ENCODE results near the gene WRAP53.

Gene WRAP53

DNA sequence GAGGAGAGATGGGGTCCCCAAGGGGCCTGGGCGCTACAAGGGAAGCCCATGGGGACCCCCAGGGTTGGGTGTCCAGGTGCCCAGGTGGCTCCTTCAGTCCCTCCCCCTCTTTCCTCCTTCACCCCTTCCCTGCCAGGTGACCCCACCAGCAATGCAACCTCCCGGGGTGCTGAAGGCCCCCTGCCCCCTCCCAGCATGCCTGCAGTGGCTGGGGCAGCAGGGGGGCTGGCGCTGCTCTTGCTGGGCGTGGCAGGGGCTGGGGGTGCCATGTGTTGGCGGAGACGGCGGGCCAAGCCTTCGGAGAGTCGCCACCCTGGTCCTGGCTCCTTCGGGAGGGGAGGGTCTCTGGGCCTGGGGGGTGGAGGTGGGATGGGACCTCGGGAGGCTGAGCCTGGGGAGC is 20.8 kb downstream of the WRAP53 start:
- DNase-seq (ENCODE audit: low read depth), result no peak

DNA sequence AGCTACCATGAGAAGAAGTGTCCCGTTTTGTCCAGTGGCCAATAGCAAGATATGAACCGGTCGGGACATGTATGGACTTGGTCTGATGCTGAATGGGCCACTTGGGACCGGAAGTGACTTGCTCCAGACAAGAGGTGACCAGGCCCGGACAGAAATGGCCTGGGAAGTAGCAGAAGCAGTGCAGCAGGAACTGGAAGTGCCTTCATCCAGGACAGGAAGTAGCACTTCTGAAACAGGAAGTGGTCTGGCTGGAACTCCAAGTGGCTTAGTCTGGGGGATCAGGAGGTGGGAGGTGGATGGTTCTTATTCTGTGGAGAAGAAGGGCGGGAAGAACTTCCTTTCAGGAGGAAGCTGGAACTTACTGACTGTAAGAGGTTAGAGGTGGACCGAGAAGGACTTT is 22.0 kb downstream of the WRAP53 start:
- no peak for DNase-seq (ENCODE audit: low read depth)

DNA sequence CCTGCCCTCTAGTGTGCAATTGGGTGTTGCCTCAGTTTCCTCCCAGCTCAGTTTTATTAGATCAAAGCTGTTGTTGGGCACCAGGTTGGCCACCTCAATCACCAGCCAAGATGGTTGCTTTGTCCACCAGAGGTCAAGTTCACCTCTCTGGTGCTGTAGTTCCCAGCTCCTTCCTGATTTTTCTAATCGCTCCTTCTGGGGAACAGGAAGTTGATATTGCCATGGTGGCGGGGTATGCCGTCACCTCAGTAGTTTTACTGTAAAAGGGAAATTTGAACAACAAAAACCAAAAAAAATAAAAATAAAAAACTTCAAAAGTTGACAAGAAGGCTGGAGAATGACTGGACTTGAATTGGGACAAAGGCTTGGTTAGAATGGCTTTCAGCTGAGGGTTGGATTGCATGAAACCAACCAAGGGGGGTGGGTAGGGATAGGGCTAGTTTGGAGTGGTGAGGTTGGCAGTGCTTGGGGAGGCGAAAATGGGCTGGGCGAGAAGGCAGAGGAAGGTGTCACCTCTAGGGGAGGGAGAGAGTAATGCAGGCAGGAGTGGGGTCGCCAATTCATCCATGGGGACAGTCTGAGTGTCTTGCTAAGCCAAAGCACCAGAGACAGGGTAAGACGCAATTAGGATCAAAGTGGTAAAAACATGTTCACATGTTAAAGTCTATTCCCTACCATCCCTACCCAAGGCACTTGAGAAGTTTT is 22.9 kb downstream of the WRAP53 start:
- no peak for DNase-seq (ENCODE audit: low read depth)

DNA sequence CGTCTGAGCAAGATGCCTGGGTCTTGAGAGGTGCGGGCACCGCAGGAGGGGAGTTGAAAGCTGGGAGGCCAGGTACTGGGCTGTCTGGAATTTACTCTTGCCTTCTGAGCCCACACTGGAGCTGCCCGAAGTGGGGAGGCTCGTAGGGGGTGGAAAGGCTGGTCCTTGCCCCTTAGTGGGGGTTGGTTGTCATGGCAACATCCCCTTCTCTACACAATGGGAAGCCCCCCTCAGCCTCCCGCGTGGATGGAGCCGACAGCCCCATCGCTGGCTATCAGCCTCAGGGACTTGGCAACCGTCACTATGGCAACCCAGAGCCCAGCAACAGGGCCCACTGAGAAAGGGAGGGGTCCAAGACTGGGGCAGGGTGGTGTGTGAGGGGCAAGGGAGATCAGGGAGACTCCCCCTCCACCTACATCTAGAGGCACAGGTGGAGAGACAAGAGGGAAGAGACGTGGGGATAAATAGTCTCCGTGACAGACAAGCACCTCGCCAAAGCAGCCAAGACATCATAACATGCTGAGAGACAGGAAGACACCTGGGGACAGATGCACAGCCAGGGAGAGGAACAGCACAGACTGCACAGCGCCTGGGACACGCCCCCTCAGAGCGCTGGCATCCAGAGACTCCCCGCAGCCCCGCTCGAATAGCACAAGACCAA is 24.0 kb downstream of the WRAP53 start:
- no peak for DNase-seq (ENCODE audit: low read depth)

DNA sequence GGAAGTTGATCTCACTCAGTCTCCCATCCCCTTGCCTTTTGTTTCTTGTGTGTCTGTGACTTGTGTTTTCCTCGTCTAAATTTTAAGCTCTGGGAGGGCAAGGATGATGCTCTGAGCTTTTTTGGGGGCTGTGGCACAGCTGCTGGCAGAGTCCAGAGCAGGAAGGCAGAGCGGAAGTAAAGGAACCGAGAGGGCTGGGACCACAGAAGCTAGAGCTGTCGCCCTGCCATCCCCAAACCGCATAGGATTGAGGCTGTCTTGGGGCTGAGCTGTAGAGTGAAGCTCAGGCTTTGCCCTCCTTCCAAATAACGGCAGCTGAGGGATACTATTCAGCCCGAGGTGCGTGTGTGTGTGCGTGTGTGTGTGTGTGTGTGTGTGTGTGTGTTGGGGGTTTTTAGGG is 25.5 kb downstream of the WRAP53 start:
- DNase-seq (ENCODE audit: low read depth), result no peak

DNA sequence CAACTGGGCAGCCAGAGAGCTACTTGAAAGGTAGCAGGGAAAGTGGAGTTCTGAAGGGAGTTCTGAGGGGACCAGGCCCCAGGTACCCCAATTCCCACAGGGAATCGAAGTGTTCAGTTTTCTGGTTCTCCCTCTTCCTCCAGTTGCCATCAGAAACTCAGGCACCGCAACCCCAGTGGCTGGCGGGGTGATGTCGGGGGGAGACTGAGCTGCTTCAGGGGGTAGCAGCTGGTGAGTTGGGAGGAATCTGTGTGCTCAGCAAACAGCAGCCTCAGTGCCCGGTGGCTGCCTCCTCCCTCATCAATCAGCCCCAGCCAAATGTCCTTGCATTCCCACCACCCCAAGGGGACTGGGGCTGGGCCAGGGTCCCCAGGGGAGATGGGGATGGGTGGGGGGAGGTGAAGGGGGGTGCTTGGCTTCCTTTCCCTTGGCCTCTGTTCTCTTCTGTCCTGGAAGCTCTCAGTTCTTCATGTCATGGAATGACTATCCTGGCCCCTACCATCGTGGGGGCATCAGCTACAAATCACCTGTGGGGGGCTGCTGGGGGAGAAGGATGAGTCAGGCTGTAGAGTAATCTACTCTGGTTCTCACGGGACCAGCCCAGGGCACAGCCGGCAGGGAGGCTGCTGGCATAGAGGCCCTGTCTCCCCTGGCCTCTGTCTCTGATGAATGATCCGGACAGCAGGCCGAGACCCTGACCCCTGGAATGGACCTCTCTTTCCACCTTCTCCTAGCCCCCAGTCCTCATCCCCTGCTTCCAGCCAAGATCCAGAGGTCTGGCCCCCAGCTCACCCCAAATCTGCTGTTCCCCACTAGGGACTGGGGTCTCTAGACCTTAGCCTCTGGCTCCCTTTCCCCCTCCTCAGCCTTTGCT is 26.7 kb downstream of the WRAP53 start:
- no peak for DNase-seq (ENCODE audit: low read depth)

DNA sequence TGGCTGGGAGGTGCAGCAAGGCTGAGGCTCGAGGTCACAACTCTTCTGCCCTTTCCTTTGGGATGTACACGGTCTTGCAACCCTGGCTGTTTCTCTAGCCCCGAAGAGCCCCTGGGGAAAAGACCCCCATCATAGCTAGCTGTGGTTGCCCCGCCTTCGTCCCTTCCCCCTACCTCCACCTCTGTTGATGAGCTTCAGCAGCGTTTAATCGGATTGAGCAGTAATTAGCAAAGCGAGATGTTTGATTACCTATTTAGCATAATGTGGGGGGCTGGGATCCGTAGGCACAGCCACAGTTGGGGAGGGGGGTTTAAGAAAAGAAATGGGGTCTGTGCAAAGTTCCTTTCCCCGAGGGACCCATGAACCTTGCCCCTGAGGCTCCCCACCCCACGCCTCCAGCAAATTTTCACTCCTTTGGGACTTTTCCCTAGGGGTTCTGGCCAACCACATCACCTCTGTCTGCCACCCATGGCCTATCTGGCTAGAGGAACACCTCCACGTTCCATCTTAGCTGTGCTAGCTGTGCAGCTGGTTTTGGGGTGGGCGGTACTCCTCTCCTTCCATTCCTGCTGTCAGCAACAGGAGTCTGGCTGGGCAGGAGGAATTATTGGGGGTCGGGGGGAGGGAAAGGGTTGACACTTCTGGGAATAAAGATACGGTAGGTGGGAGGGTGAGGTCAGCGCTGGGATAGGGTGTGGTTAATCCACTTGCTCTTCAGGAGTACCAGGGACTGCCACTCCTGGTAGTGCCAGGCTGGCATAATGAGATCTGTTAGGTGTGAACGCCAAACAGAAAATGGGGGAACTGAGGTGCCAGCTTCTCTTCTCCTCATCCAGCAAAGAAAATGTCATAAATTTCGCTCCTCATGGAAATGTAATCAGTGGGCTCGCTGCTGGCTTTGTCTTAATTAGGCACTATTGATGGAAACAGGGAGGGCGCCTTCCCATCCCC is 27.9 kb downstream of the WRAP53 start:
- DNase-seq (ENCODE audit: low read depth), result no peak

DNA sequence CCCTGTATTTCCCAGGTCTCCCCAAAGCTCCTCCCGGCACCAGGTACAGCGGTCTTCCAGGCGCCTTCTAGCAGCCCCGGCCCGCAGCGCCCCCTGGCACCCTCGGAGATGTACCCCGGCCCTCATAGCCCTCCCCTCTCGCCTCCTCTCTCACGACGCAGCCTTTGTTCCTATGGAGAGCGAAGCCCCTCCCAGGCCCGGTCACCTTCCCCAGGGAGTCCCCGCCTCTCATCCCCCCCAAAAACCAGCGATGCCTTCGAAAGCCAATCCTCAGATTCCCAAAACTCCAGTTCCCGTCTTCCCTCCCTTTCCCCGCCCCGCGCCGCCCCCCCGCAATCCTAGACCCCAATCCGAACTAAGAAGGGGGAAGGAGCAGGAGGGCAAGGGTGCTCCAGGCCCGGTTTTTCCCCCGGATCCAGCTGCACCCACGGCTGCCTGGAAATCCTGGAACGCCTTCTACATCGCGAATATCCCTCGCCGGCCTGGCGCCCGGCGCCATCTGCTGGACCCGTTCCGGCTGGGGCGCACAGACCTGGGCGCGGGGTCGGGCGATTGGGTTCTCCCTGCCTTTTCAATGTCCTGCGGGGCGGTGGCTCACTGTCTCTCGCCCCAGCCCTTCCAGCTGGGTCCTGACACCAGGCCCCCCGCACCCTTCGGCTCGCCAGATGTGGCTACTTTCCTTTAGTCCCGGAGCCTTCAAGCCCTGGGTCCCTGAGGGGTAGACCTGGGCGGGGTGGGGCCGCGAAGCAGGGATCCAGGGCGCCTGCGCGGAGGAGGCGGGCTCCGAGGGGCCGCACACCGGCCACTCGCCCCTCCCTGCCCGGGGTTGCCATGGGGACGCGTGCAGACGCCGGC is 28.9 kb downstream of the WRAP53 start, which contains the start of gene DNAH2:
DNAH2 (plus strand) TSS at position 844 of the 855 bp plus-strand sequence. CDS start 1,991 bp downstream, outside the sequence.
- peak; percentile 56 for DNase-seq (ENCODE audit: low read depth)

DNA sequence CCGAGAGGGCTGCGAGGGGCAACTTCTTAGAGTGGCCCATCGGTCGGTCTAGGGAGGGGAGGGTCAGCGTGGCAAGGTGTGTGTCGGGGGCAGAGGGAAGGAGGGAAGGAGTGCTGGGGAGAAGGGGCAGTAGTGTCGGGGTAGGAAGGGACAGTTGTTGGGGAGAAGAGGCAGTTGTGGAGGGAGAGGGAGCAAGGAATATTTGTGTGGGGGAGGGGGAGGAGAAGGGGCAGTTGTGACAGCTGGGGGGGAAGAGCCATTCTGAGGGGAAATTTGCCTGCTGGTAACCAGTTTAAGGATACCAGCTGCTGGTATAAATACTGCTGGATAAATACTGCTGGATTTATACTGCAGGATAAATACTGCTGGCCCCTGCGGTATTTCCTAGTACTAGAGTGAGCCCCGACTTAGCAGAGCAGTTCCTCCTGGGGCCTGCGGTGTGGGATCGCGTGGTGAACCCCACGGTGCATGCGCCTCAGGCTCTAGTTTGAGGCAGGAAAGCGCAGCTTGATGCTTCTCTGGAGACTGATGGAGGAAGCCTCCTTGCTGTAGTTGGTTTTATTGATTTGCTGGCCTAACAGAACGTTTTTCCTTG is 29.6 kb downstream of the WRAP53 start:
- no peak for DNase-seq (ENCODE audit: low read depth)

DNA sequence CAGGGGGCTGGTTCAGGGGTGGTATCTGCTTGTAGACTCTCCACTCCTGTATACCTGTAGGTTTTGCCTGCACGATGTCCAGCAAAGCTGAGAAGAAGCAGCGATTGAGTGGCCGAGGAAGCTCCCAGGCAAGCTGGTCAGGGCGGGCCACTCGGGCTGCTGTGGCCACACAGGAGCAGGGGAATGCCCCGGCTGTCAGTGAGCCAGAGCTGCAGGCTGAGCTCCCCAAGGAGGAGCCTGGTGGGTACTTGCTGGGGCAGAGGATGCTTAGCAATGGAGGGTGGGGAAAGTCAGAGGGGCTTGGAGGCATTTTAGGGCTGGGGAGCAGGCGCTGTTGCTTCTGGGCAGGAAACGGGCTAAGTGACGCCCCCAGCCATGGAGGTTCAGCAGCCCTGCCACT is 31.4 kb downstream of the WRAP53 start:
- no peak for DNase-seq (ENCODE audit: low read depth)

DNA sequence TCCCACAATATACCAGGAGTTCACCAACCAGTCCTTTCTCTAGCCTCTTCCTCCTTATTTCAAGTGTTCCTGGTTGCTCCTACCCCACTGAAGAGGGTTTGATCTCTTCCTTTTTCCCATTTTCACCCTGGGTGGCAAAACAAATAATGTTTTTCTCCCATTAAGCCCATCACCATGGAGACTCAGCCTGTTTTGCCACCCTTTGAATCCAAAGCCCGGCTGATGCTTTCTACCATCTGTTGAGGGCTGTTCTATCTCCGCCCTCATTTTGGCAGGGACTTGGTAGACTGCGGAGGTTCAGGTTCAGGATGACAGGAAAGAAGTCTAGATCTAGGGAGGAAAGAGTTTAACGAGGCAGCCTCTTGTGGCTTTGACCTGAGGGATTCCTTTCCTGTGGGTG is 31.8 kb downstream of the WRAP53 start:
- DNase-seq (ENCODE audit: low read depth), result no peak

DNA sequence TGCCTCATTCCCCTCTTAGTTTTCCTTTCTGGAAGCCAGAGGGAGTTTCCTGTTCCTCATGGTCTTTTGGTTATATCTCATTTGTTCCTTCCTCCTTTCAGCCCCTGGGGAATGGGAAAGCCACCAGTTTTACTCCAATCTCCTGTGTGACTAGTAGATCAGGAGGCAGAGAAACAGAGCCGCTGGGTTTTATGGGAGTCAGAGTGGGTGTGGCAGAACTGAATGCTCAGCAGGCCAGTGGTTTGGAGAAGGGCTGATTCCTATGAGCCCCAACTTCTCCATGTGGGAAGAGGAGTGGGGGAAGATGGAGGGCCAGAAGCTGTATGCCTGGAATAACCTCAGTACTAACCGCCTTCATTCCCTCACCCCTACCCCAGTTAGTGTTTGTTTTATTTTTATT is 33.3 kb downstream of the WRAP53 start:
- no peak for DNase-seq (ENCODE audit: low read depth)

DNA sequence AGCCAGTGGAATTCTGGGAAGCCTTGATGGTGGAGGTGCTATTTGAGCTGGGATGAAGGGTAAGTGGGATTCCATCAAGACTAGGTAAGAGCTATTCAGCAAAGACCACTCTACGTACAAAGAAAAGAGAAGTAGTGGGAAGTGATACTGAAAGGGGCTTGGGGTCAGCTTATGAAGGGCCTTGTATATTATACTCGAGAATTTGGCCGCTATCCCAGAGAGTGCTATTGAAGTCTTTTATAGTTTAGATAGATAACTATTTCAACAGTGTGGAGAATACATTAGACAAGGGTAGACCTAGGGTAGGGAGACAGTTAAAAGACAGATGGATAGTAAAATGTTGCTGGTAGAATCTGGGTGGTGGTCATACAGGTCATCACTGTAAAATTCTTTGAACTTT is 39.6 kb downstream of the WRAP53 start:
- no peak for DNase-seq (ENCODE audit: low read depth)

DNA sequence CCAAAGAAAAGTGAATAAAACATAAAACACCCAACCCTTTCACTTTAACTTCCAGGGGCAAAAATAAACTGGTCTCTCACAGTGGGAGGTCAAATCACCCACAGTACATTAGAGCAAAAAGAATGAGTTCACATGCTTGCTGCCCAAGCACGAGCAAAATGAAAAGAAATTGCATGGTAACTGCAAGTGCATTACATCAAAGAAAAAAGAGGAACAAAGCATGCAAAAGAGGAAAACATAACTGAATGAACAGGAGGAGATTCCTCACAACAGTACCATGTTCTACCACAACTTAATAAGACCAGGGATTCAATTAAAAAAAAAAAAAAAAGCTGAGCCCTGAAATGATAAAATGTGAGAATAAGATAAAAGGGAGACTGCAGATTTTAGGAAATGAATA is 41.5 kb downstream of the WRAP53 start:
- no peak for DNase-seq (ENCODE audit: low read depth)

DNA sequence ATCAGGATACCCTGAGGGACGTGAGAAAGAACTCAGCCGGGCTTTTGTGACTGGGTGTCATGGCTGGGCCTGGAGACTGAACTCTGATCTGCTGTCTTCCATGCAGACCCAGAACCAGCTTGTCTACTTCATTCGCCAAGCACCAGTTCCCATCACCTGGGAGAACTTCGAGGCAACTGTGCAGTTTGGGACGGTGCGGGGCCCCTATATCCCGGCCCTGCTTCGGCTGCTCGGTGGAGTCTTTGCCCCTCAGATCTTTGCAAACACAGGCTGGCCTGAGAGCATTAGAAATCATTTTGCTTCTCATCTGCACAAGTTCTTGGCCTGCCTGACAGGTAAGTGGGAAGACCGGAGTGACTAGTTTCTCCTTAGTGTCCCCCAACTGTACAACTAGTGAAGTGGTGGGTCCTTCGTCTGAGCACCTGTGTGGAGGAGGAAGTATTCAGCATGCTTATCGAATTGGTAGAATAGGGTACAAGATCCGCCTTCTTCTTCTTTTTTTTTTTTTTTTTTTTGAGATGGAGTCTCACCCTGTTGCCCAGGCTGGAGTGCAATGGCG is 44.8 kb downstream of the WRAP53 start:
- no peak for DNase-seq (ENCODE audit: low read depth)

DNA sequence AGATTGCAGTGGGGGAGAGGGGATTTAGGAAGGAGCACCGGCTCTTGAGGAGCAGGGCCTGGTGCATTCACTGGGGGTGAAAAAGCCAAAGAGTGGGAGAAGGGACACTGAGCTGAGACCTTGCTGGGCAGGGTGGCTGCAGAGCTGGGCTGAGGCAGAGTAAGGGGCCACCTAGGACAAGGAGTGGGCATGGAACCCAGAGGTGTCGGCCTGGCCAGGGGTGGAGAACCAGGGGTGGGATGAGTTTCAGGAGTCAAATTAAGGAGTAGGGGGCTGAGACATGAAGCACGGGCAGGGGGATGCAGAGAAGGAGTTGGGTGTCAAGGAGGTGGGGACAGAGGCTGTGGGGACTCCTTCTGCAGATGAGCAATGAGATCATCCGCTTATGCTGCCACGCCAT is 49.3 kb downstream of the WRAP53 start:
- DNase-seq (ENCODE audit: low read depth), result no peak

DNA sequence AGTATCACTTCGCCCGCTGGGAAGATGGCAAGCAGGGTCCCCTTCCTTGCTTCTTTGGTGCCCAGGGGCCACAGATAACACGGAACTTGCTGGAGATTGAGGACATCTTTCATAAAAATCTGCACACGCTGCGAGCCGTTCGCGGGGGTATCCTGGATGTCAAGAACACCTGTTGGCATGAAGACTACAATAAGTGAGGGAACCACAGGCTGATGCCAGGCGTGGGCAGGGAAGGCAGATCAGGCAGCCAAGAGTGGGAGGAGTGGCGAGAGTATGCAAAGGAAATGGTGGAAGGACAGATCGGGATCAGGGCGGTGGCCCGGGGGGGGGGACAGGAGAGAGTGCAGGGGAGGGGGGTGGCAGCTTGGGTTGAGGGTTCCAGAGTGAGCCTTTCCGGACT is 51.5 kb downstream of the WRAP53 start:
- DNase-seq (ENCODE audit: low read depth), result no peak

DNA sequence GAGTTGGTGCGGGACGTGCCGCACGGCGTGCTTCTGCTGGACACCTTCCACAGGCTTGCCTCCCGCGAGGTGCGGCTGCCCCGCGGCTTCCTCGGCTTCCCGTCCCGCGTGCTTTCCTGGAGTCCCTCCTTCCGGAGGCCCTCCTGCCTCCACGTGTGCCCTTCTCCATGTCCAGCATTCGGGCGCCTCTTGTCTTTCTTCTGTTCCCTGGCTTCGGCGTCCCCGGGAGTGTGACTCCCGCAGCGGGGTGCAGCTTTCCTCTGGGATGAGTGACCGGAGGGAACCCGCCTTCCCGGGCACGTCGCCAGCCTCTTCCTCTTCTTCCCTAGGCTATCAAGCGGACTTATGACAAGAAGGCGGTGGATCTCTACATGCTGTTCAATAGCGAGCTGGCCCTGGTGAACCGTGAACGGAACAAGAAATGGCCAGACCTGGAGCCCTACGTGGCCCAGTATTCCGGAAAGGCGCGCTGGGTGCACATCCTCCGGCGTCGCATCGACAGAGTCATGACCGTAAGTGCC is 52.3 kb downstream of the WRAP53 start:
- no peak for DNase-seq (ENCODE audit: low read depth)

DNA sequence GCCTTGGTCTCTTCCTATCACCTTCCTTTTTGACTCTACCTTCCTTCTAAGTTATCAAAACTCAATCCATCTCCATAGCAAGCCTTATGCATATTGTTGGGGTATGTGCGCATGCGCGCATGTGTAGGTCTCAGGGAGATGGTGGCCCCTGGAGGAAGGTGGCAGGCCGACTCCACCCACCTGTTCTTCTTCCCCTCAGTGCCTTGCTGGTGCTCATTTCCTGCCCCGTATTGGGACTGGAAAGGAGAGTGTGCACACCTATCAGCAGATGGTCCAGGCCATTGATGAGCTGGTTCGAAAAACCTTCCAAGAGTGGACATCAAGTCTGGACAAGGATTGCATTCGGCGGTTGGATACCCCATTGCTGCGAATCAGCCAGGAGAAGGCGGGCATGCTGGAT is 54.5 kb downstream of the WRAP53 start:
- no peak for DNase-seq (ENCODE audit: low read depth)

DNA sequence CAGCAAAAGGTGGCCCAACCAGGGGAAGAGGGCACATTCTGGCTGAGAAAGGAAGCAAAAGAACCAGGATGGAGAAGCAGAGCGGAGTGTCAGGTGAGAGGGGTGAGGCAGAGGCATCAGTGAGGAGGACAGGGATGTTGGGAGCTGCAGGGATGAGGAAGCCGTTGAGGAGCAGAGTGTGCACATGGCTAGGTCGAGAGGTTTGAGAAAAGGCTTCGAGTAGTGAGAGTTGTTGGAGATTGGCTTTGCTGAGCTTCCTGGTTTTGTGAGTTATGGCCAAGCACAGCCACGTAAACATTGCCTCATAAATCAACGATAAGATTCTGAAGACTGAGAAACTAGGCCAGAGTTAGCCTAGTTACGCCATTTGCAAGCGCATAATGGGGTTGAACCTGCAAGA is 56.1 kb downstream of the WRAP53 start:
- no peak for DNase-seq (ENCODE audit: low read depth)

Measured in activated T-cell treated with anti-CD3 and anti-CD28 coated beads for 48 hours (primary cell).